OCI-LY1 (cell line): ENCODE measurements around the gene EIF2B2.

Experiments
- EZH2 ChIP-seq: fragments of 200-600 bp; sonication (generic), shearing (Covaris generic); IDR thresholded peaks from 2 replicates; pipeline ENCODE4 v1.8.0; 2017; ENCODE audit warnings: borderline replicate concordance, mixed run types, mild to moderate bottlenecking, antibody characterized with exemption, low read length, moderate library complexity, mixed read lengths
- TF ChIP-seq, protein P1 (sequence below): fragments of 200-600 bp; sonication (generic), shearing (Covaris generic); IDR thresholded peaks from 2 replicates; pipeline ENCODE4 v1.5.1; 2017; ENCODE audit warnings: mild to moderate bottlenecking, antibody characterized with exemption, low read length, moderate library complexity, mixed read lengths

DNA sequence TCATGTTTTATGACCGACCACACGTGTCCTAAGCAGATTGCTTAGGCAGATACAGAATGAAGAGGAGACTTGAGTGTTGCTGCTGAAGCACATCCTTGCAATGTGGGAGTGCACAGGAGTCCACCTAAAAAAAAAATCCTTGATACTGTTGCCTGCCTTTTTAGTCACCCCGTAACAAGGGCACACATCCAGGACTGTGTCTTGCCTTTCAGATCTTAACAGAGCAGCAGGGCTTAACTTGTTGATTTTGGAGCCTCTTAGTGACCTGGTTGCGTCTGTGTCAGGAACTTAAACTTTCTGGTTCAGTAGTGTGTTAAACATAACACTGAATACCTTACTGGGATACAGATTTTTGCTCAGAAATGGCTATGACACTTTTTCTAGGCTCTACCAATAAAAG lies 6.5 kb downstream of the EIF2B2 start:
- TF ChIP-seq, protein P1, sequence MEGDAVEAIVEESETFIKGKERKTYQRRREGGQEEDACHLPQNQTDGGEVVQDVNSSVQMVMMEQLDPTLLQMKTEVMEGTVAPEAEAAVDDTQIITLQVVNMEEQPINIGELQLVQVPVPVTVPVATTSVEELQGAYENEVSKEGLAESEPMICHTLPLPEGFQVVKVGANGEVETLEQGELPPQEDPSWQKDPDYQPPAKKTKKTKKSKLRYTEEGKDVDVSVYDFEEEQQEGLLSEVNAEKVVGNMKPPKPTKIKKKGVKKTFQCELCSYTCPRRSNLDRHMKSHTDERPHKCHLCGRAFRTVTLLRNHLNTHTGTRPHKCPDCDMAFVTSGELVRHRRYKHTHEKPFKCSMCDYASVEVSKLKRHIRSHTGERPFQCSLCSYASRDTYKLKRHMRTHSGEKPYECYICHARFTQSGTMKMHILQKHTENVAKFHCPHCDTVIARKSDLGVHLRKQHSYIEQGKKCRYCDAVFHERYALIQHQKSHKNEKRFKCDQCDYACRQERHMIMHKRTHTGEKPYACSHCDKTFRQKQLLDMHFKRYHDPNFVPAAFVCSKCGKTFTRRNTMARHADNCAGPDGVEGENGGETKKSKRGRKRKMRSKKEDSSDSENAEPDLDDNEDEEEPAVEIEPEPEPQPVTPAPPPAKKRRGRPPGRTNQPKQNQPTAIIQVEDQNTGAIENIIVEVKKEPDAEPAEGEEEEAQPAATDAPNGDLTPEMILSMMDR = no peak
- TF ChIP-seq EZH2 = no peak
